Gastroesophageal sphincter (tissue), 4 donors: Measurements from ENCODE around the gene SMIM28. TPM values are rescaled to one million over a fixed set of nuclear protein-coding genes. Genes with fewer than 3 reads are reported as not detected.
A peak's percentile ranks its signal among the peaks of the same experiment; 100 is the strongest.

Experiments
- ATAC-seq: fragments of 150-250 bp; one replicate; pipeline ENCODE4 v1.9.1; 2016; ENCODE audit warnings: mild to moderate bottlenecking, moderate library complexity
- H3K27ac ChIP-seq, 4 donors: fragments of 200-600 bp; sonication (generic) in 3 of 4; 1 replicate in 3 of 4; 2 replicates in 1 of 4; pipeline ENCODE4 v1.5.1; 2016 to 2019
- H3K27me3 ChIP-seq: fragments of 200-600 bp; sonication (generic); one replicate; pipeline ENCODE4 v1.5.1; 2019
- H3K36me3 ChIP-seq, 2 donors: fragments of 200-600 bp; sonication (generic); one replicate each; pipeline ENCODE4 v1.5.1; 2019; ENCODE audit warnings: control low read depth in 1 of 2
- H3K4me1 ChIP-seq, 3 donors: fragments of 200-600 bp; sonication (generic); 1 replicate in 2 of 3; 2 replicates in 1 of 3; pipeline ENCODE4 v1.5.1; 2016 to 2019; ENCODE audit warnings: control low read depth in 2 of 3
- H3K4me3 ChIP-seq, 2 donors: fragments of 200-600 bp; sonication (generic); one replicate each; pipeline ENCODE4 v1.5.1; 2019; ENCODE audit warnings: mild to moderate bottlenecking in 1 of 2, moderate library complexity in 1 of 2
- H3K9me3 ChIP-seq, 3 donors: fragments of 200-600 bp; sonication (generic); one replicate each; pipeline ENCODE4 v1.5.1; 2017 to 2019; ENCODE audit warnings: control low read depth in 2 of 3
- EP300 ChIP-seq: sonication (generic); formaldehyde crosslinking; IDR thresholded peaks from one replicate; pipeline ENCODE4 v1.6.1; 2017; ENCODE audit warnings: antibody characterized with exemption, mild to moderate bottlenecking
- POLR2A ChIP-seq, 2 donors: fragments of 450-650 bp; IDR thresholded peaks; one replicate each; pipeline ENCODE4 v1.6.1; 2017; ENCODE audit warnings: antibody characterized with exemption in 2 of 2, mild to moderate bottlenecking in 2 of 2, moderate library complexity in 1 of 2
- POLR2AphosphoS5 ChIP-seq: sonication (generic); formaldehyde crosslinking; IDR thresholded peaks from one replicate; pipeline ENCODE4 v1.6.1; 2017; ENCODE audit warnings: antibody characterized with exemption
- WGBS, 2 donors: methylation state at CpG; one replicate each; pipeline ENCODE4 v1.1.5; 2018; ENCODE audit warnings: low coverage in 1 of 2; 5-methylcytosine and 5-hydroxymethylcytosine counted together
- total RNA-seq, 4 donors: library from RNA; depleted of rRNA; stranded (reverse); fragments of >200 nt; gene quantifications; one replicate each; pipeline ENCODE4 v1.1.0, GENCODE V29; 2016
- TF ChIP-seq, protein P1 (sequence below), 4 experiments: fragments of 200-600 bp in 2 of 4; fragments of 450-650 bp in 2 of 4; sonication (generic) in 1 of 4; IDR thresholded peaks; one replicate each; pipeline ENCODE4 v1.5.1; 2017 to 2019; ENCODE audit warnings: antibody characterized with exemption in 4 of 4, mild to moderate bottlenecking in 2 of 4, moderate library complexity in 2 of 4

SMIM28 gene
- total RNA-seq, 4 donors from 2014 or later, result 1.5 TPM; not detected in 3

DNA sequence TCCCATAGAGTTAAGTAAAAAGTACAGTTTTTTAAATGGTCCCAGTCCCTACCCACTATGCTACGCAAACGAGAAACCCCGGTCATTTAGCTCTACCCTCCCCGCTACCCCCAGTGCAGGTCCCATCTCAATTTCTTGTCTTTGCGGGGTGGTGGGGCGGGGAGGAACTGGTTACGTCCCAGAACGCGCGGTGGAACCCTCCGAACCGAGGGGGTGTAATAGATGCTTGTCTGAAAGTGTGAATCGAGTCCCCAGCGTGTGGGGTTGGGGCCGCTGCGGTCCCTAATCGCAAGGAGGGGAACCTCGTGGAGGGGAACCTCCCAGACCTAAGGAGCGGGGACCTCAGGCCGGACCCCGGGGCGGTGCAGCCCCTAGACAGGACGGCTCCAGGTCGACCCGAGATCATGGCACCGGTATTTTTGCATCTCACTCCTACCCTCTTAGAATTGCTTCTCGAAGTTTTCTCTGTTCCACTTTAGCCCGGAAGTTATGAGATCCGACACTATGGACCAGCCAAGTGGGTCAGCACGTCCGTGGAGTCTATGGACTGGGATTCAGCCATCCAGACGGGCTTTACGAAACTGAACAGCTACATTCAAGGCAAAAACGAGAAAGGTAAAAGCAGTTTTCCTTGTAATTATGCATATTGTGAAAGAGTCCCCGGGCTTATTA, 27.1 kb downstream of the SMIM28 start:
- Histone ChIP-seq H3K36me3 (peaks cover 0 to 43% of the 10 kb centered on the region in 2 donors), H3K9me3 (no peaks in the 10 kb centered on the region), H3K27me3 (no peaks in the 10 kb centered on the region), H3K4me1 (peaks cover 0 to 38% (median 0%) of the 10 kb centered on the region in 3 donors), H3K4me3 (peak overlapping the region; percentile 57 to 93), H3K27ac (peak overlapping the region; percentile 64 to 97 (median 97))
- TF ChIP-seq POLR2AphosphoS5 (no peak), POLR2A (IDR thresholded peaks at IDR 0.05) (no peak), EP300 (no peak)
- TF ChIP-seq, protein P1, sequence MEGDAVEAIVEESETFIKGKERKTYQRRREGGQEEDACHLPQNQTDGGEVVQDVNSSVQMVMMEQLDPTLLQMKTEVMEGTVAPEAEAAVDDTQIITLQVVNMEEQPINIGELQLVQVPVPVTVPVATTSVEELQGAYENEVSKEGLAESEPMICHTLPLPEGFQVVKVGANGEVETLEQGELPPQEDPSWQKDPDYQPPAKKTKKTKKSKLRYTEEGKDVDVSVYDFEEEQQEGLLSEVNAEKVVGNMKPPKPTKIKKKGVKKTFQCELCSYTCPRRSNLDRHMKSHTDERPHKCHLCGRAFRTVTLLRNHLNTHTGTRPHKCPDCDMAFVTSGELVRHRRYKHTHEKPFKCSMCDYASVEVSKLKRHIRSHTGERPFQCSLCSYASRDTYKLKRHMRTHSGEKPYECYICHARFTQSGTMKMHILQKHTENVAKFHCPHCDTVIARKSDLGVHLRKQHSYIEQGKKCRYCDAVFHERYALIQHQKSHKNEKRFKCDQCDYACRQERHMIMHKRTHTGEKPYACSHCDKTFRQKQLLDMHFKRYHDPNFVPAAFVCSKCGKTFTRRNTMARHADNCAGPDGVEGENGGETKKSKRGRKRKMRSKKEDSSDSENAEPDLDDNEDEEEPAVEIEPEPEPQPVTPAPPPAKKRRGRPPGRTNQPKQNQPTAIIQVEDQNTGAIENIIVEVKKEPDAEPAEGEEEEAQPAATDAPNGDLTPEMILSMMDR (IDR thresholded peaks at IDR 0.05), result no peak
- WGBS, 2 donors, result 3 to 8% methylated on average over 6 to 15 of the region's 35 CpGs
- ATAC-seq, result peak; percentile 14

DNA sequence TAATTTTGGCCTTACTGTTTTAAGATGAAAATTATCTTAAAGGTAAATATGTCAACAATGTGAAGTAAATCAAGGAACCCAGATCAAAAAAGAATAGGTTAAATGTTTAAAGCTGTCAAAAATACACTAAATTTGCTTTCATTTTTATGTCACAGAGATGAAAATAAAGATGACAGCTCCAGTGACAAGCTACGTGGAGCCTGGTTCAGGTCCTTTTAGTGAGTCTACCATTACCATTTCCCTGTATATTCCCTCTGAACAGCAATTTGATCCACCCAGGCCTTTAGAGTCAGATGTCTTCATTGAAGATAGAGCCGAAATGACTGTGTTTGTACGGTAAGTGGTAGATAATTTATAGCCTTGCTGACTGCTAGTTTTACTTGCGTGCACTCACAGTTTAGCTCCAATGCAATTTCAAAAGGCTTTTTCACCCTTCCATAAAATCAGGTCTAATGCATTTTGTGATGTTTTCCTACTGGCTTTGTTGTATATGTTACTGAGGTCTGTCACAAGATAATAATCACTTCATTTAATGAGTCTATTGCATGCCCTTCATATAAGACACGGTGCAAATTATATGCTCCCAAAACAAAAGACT, 28.2 kb downstream of the SMIM28 start:
- no peaks in the 10 kb centered on the region for H3K9me3 ChIP-seq
- no peak for ATAC-seq
- H3K27ac ChIP-seq, result peak overlapping the region in 1 of 4 donors; percentile 97
- peaks cover 0 to 54% of the 10 kb centered on the region in 2 donors for H3K36me3 ChIP-seq
- no peak overlapping the region for H3K4me3 ChIP-seq
- H3K4me1 ChIP-seq, result peaks cover 0 to 48% (median 0%) of the 10 kb centered on the region in 3 donors
- 70 to 79% methylated on average over 5 of the region's 5 CpGs for WGBS, 2 donors
- H3K27me3 ChIP-seq, result no peaks in the 10 kb centered on the region
- TF ChIP-seq, protein P1 (IDR thresholded peaks at IDR 0.05), result no peak
- TF ChIP-seq POLR2AphosphoS5, result no peak
- TF ChIP-seq POLR2A (IDR thresholded peaks at IDR 0.05), result no peak
- no peak for TF ChIP-seq EP300

DNA sequence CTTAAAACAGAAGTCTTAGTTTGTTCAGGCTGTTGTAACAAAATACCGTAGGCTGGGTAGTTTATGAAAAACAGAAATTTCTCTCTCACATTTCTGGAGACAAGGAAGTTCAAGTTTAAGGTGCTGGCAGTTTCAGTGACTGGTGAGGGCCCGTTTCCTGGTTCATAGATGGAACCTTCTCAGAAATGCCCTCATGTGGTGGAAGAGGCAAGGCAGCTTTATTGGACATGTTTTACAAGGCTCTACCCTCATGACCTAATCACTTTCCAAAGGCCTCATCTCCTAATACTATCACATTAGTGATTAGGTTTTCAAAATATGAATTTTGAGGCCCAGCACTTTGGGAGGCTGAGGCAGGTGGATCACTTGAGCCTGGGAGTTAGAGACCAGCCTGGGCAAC, 28.7 kb downstream of the SMIM28 start:
- WGBS, 2 donors, result 83 to 84% methylated on average over 2 of the region's 2 CpGs
- TF ChIP-seq, protein P1 (IDR thresholded peaks at IDR 0.05), result no peak
- no peak for TF ChIP-seq POLR2A (IDR thresholded peaks at IDR 0.05)
- no peak for TF ChIP-seq POLR2AphosphoS5
- no peak for TF ChIP-seq EP300

DNA sequence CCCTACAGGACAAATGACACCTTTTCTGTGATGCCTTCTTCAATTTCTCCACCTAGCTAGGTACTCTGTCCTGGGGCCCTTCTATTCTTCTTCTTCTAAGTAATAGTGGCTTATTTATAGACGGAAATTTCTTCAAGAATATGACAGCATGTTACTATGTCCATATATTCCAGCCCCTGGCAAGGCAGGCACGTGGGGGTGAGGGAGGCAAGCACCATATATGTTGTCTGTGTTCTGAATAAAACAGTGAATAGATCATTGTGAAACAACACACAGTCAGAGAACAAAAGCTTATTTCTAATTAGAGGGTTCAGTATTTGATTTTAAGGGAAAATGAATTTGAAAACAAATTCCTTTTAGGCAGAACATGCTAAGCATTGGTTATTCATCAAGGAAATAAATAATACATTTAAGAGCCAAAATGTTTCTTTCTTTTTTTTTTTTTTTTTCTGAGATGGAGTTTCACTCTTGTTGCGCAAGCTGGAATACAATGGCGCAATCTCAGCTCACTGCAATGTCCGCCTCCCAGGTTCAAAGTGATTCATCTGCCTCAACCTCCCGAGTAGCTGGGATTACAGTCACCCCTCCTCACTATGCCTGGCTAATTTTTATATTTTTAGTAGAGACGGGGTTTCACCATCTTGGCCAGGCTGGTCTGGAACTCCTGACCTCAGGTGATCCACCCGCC, 32.5 kb downstream of the SMIM28 start:
- no peaks in the 10 kb centered on the region for H3K27me3 ChIP-seq
- TF ChIP-seq POLR2A (IDR thresholded peaks at IDR 0.05), result no peak
- peak; percentile 21 for TF ChIP-seq POLR2AphosphoS5
- peaks cover 0 to 97% of the 10 kb centered on the region in 2 donors for H3K36me3 ChIP-seq
- H3K9me3 ChIP-seq, result no peaks in the 10 kb centered on the region
- 73 to 80% methylated on average over 5 to 7 of the region's 8 CpGs for WGBS, 2 donors
- ATAC-seq, result no peak
- H3K4me1 ChIP-seq, result peaks cover 0 to 37% (median 0%) of the 10 kb centered on the region in 3 donors
- H3K4me3 ChIP-seq, result no peak overlapping the region
- H3K27ac ChIP-seq, result peak overlapping the region in 1 of 4 donors; percentile 32

More for the DNA sequence above, 28.7 kb downstream of the SMIM28 start:
- peaks cover 0 to 48% (median 0%) of the 10 kb centered on the region in 3 donors for H3K4me1 ChIP-seq
- H3K27ac ChIP-seq, result no peak overlapping the region
- no peaks in the 10 kb centered on the region for H3K27me3 ChIP-seq
- no peak for ATAC-seq
- no peaks in the 10 kb centered on the region for H3K9me3 ChIP-seq
- H3K36me3 ChIP-seq, result peaks cover 0 to 59% of the 10 kb centered on the region in 2 donors
- no peak overlapping the region for H3K4me3 ChIP-seq

DNA sequence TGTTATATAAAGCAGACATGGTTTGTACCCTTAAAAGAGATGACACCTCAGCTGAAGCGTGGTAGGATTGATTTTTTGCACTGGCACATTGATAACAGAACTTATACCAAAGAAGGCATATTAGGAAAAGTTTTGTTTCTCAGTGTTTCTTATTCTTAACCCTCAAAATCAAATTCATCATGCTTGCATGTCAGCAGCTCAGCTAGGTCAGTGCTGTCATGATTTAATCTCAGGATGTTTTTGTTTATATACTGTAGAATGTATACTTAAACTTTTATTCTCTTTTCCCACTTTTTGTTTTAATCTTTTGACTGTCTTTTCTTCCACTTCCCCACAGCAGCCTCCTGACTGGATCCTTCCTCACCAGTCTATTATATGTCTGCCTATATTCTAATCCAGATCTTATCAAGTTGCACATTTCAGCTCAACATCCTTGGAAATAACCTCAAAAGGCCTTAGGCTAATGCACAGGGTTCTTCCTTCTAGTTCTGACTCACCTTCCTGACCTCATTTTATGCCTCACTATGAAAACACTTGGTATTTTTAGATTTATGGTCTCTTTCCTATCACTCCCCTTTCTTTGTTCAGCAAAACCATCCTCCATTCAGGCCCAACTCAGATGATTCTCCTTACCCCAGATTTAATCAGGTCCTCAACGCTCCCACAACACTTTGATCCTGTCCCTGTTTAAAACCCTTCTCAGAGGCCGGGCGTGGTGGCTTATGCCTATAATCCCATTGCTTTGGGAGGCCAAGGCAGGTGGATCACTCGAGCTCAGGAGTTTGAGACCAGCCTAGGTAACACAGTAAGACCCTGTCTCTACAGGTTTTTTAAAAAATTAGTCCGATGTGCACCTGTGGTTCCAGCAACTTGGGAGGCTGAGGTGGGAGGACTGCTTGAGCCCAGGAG, 33.5 kb downstream of the SMIM28 start:
- Histone ChIP-seq H3K27me3 (no peaks in the 10 kb centered on the region), H3K4me3 (no peak overlapping the region), H3K36me3 (peaks cover 0 to 100% of the 10 kb centered on the region in 2 donors), H3K4me1 (peaks cover 0 to 27% (median 0%) of the 10 kb centered on the region in 3 donors), H3K27ac (peak overlapping the region in 1 of 4 donors; percentile 32), H3K9me3 (no peaks in the 10 kb centered on the region)
- no peak for ATAC-seq
- WGBS, 2 donors, result 86 to 88% methylated on average over 1 to 4 of the region's 6 CpGs
- TF ChIP-seq EP300, result no peak
- no peak for TF ChIP-seq POLR2AphosphoS5
- no peak for TF ChIP-seq POLR2A (IDR thresholded peaks at IDR 0.05)
- TF ChIP-seq, protein P1 (IDR thresholded peaks at IDR 0.05), result no peak
